Body of pancreas (tissue), 4 donors: ENCODE data around the gene OR2T12.

Experiments
- POLR2A ChIP-seq, 3 donors: fragments of 450-650 bp; IDR thresholded peaks; one replicate each; pipeline ENCODE4 v1.6.1; 2016; ENCODE audit warnings: antibody characterized with exemption in 3 of 3, mild to moderate bottlenecking in 2 of 3
- TF ChIP-seq, protein P1 (sequence below), 7 experiments: fragments of 450-650 bp in 4 of 7; fragments of 200-600 bp in 3 of 7; sonication (generic) in 3 of 7; IDR thresholded peaks; one replicate each; pipeline ENCODE4 v1.5.1; 2016 to 2019; ENCODE audit warnings: antibody characterized with exemption in 7 of 7

DNA sequence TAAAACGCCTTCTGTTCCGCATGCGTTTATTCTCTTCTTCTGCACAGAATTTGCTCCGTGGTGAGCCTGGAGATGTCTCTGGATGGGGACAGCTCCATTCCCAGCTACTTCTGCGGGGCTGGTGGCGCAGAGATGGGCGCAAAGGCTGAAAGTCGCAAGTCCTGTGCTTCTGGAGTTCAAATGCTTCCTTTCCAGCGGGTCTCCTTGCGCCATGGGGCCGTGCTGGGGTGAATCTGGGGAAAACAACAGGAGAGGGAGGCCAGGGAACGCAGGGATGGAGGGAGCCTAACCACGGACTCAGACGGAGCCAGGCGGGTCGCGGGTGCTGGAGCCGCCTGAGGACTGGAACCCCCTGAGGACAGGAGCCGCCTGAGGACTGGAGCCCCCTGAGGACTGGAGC, 2.9 kb upstream of the OR2T12 start:
- TF ChIP-seq, protein P1, sequence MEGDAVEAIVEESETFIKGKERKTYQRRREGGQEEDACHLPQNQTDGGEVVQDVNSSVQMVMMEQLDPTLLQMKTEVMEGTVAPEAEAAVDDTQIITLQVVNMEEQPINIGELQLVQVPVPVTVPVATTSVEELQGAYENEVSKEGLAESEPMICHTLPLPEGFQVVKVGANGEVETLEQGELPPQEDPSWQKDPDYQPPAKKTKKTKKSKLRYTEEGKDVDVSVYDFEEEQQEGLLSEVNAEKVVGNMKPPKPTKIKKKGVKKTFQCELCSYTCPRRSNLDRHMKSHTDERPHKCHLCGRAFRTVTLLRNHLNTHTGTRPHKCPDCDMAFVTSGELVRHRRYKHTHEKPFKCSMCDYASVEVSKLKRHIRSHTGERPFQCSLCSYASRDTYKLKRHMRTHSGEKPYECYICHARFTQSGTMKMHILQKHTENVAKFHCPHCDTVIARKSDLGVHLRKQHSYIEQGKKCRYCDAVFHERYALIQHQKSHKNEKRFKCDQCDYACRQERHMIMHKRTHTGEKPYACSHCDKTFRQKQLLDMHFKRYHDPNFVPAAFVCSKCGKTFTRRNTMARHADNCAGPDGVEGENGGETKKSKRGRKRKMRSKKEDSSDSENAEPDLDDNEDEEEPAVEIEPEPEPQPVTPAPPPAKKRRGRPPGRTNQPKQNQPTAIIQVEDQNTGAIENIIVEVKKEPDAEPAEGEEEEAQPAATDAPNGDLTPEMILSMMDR (IDR thresholded peaks at IDR 0.05): no peak
- TF ChIP-seq POLR2A (IDR thresholded peaks at IDR 0.05): no peak
